ENCODE data around the gene AMOTL2. TPM values are rescaled to one million over a fixed set of nuclear protein-coding genes. Genes with fewer than 3 reads are reported as not detected.

The AMOTL2 gene
- total RNA-seq, 1 experiment from 2014 or later: 146 TPM

- peaks cover 97% of the 10 kb centered on the region for H3K4me1 ChIP-seq (ENCODE audit: control insufficient read depth, insufficient read depth, low read length)
- CTCF ChIA-PET: interaction anchor here (1.1 kb wide), 1 partner anchor 115 kb away, joined by 14 read pairs; no protein-coding TSS in a partner anchor
- peak; percentile 7 for ATAC-seq
- BruUV-seq (replicated peaks): no TSS peak
- POLR2A ChIA-PET: no interaction called here
- DNase-seq (ENCODE audit: low read depth, low spot score): no peak
- in situ Hi-C loops (cut with HindIII; ENCODE audit: low pct_unique_long_range_greater_than_20kb, low sequenced_read_pairs): no loop called here
- TF ChIP-seq POLR2AphosphoS5 (IDR thresholded peaks at IDR 0.05; ENCODE audit: low read depth, low read length): 0 out of 2 replicates have a peak, but pooled peaks have one; percentile 13
- TF ChIP-seq, protein P1, sequence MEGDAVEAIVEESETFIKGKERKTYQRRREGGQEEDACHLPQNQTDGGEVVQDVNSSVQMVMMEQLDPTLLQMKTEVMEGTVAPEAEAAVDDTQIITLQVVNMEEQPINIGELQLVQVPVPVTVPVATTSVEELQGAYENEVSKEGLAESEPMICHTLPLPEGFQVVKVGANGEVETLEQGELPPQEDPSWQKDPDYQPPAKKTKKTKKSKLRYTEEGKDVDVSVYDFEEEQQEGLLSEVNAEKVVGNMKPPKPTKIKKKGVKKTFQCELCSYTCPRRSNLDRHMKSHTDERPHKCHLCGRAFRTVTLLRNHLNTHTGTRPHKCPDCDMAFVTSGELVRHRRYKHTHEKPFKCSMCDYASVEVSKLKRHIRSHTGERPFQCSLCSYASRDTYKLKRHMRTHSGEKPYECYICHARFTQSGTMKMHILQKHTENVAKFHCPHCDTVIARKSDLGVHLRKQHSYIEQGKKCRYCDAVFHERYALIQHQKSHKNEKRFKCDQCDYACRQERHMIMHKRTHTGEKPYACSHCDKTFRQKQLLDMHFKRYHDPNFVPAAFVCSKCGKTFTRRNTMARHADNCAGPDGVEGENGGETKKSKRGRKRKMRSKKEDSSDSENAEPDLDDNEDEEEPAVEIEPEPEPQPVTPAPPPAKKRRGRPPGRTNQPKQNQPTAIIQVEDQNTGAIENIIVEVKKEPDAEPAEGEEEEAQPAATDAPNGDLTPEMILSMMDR (IDR thresholded peaks at IDR 0.05): no peak
- no peaks in the 10 kb centered on the region for H3K27me3 ChIP-seq (ENCODE audit: control insufficient read depth, insufficient read depth, low read length)
- H3K36me3 ChIP-seq (ENCODE audit: control insufficient read depth, insufficient read depth, low read length): peaks cover 39% of the 10 kb centered on the region
- no peak overlapping the region for H3K4me3 ChIP-seq (ENCODE audit: low read depth in 2 of 2, low read length in 2 of 2)
- H3K9me3 ChIP-seq (ENCODE audit: control insufficient read depth, insufficient read depth, low read depth, low read length): no peaks in the 10 kb centered on the region
- peak overlapping the region; percentile 96 for H3K27ac ChIP-seq (ENCODE audit: low read length)
- intact Hi-C loops (cut with micrococcal nuclease; ENCODE audit: unreplicated experiment): loop anchor here (5.0 kb wide), 1 partner anchor 115 kb away; no protein-coding TSS in a partner anchor
Observed at GRCh38 chr3:134357261-134357913, 16.9 kb downstream of the AMOTL2 start.

DNA sequence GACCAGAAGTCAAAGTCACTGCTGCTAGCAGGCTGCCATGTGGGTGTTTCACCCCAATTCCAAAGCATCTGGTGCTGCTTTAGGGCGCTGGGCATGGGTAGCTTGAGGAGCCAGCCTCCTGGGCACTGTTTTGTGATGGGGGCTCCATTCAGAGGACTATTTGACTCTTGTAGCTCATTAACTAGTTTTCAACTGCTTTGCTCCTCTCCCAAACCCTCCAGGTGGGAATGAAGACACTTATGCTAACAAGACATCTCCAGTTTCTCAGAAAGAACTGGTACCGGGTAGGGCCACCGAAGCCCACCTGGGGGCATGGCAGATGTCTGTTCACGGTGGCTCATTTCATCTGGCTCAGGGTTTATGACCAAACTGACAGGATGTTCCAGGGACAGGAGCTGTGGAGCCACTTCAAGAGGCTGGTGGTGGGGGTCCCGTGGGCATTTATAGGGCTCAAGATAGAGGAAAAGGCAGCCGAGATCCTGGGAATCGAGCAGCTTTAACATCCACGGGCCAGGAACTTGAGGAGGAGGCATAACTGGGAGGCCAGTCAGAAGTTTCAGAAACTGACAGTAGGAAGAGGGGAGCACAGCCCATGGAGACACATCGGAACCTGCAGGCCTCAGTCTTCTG, 17.7 kb downstream of the AMOTL2 start:
- Histone ChIP-seq H3K36me3 (ENCODE audit: control insufficient read depth, insufficient read depth, low read length) (peaks cover 30% of the 10 kb centered on the region), H3K4me3 (ENCODE audit: low read depth in 2 of 2, low read length in 2 of 2) (no peak overlapping the region), H3K27ac (ENCODE audit: low read length) (peak overlapping the region; percentile 96), H3K4me1 (ENCODE audit: control insufficient read depth, insufficient read depth, low read length) (peaks cover 94% of the 10 kb centered on the region), H3K9me3 (ENCODE audit: control insufficient read depth, insufficient read depth, low read depth, low read length) (no peaks in the 10 kb centered on the region), H3K27me3 (ENCODE audit: control insufficient read depth, insufficient read depth, low read length) (no peaks in the 10 kb centered on the region)
- TF ChIP-seq POLR2AphosphoS5 (IDR thresholded peaks at IDR 0.05; ENCODE audit: low read depth, low read length) (peak; percentile 28; the same call in 1 of the 2 replicates), TCF7L2 (IDR thresholded peaks at IDR 0.05; ENCODE audit: low read depth, low read length) (no peak), SIN3A (IDR thresholded peaks at IDR 0.05; ENCODE audit: borderline replicate concordance, insufficient read depth, low read depth, low read length) (no peak)
- CTCF ChIA-PET: no interaction called here
- in situ Hi-C loops (cut with HindIII; ENCODE audit: low pct_unique_long_range_greater_than_20kb, low sequenced_read_pairs): no loop called here
- TSS peak; percentile 72 for BruUV-seq (replicated peaks)
- POLR2A ChIA-PET: no interaction called here
- ATAC-seq: no peak
- no peak for DNase-seq (ENCODE audit: low read depth, low spot score)
- intact Hi-C loops (cut with micrococcal nuclease; ENCODE audit: unreplicated experiment): loop anchor here (5.0 kb wide), 1 partner anchor 116 kb away; no protein-coding TSS in a partner anchor

GRCh38 chr3:134355416-134355815, 18.8 kb downstream of the AMOTL2 start:
- H3K4me3 ChIP-seq (ENCODE audit: low read depth in 2 of 2, low read length in 2 of 2): no peak overlapping the region
- H3K36me3 ChIP-seq (ENCODE audit: control insufficient read depth, insufficient read depth, low read length): peaks cover 25% of the 10 kb centered on the region
- in situ Hi-C loops (cut with HindIII; ENCODE audit: low pct_unique_long_range_greater_than_20kb, low sequenced_read_pairs) (no loop called here), intact Hi-C loops (cut with micrococcal nuclease; ENCODE audit: unreplicated experiment) (loop anchor here (5.0 kb wide), 1 partner anchor 117 kb away; no protein-coding TSS in a partner anchor)
- ChIA-PET POLR2A (interaction anchor here (0.6 kb wide), 1 partner anchor 88 kb away, joined by 3 read pairs; no protein-coding TSS in a partner anchor), CTCF (no interaction called here)
- BruUV-seq (replicated peaks): no TSS peak
- H3K27ac ChIP-seq (ENCODE audit: low read length): peak overlapping the region; percentile 96
- peaks cover 86% of the 10 kb centered on the region for H3K4me1 ChIP-seq (ENCODE audit: control insufficient read depth, insufficient read depth, low read length)
- DNase-seq (ENCODE audit: low read depth, low spot score): no peak
- 0 out of 2 replicates have a peak, but pooled peaks have one; percentile 32 for TF ChIP-seq POLR2AphosphoS5 (IDR thresholded peaks at IDR 0.05; ENCODE audit: low read depth, low read length)
- TF ChIP-seq, protein P1 (IDR thresholded peaks at IDR 0.05): no peak
- no peaks in the 10 kb centered on the region for H3K27me3 ChIP-seq (ENCODE audit: control insufficient read depth, insufficient read depth, low read length)
- no peaks in the 10 kb centered on the region for H3K9me3 ChIP-seq (ENCODE audit: control insufficient read depth, insufficient read depth, low read depth, low read length)
- ATAC-seq: no peak

Measured in Panc1 (cell line).